ENCODE results near the gene TRIM17.

DNA sequence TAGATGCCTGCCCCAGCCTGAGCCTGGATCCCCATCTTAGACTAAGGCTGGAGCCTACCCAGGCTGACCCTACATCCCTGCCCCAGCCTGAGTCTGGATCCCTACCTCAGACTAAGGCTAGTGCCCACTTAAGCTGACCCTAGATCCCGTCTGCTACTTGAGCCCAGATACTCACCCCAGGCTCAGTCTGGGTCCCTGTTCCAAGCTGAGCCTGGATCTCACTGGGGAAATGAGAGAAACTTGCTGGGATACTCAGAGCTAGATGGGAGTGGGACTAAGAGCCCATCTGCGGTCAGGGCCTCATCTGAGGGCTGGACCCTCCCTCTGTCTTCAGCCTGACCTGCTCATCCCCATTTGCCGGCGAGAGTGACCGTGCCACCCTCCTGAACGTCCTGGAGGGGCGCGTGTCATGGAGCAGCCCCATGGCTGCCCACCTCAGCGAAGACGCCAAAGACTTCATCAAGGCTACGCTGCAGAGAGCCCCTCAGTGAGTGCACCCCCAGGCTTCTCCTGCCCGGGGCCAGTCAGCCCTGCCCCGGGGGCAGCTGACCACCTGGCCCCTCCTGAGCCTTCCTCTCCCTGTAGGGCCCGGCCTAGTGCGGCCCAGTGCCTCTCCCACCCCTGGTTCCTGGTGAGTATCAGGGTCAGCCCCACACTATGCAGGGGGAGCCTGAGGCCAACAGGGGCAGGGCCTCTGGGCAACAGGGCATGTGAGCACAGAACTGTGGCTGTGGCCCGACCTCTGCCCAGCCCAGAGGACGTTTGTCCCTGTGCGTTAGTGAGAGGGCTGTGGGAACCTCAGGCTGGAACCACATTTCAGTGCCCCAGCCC, 46.8 kb downstream of the TRIM17 start:
- TF ChIP-seq POLR2AphosphoS5 (IDR thresholded peaks at IDR 0.05; ENCODE audit: low read depth, low read length) (no peak), POLR2A (IDR thresholded peaks at IDR 0.05; ENCODE audit: low read depth, low read length) (no peak), POU2F2 (IDR thresholded peaks at IDR 0.05; ENCODE audit: low read depth, low read length) (no peak), SPI1 (IDR thresholded peaks at IDR 0.05; ENCODE audit: low read depth, low read length) (no peak), PAX5 (IDR thresholded peaks at IDR 0.05; ENCODE audit: insufficient read depth, low read length, severe bottlenecking) (no peak), TAF1 (IDR thresholded peaks at IDR 0.05; ENCODE audit: low read depth, low read length) (no peak)

All from GM12891 (cell line).